Measurements from ENCODE around the gene ST6GALNAC1.
"Not testable (repeated sequence)": the region's sequence is repeated elsewhere in the genome, so short reads cannot be mapped to it uniquely, and the experiment has no call there.

Gene ST6GALNAC1

DNA sequence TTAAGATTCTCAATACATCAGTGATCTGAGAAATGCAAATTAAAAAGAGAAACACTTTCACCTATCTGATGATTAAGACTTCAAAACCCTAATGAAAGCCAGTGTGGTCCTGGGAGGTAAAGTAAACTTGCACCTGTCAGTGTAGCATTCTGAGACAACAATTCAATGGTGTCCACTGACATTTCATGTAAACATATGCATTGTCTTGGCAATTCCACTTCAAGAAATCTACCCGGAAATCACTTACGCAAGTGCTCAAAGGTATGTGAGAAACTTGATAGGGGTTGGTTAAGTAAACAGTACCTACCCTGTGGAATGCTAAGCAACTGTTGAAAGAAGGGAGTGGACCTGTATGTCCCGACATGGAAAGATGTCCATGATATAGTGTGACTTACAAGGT is 2.1 kb downstream of the ST6GALNAC1 start:
- no peak for DNase-seq

DNA sequence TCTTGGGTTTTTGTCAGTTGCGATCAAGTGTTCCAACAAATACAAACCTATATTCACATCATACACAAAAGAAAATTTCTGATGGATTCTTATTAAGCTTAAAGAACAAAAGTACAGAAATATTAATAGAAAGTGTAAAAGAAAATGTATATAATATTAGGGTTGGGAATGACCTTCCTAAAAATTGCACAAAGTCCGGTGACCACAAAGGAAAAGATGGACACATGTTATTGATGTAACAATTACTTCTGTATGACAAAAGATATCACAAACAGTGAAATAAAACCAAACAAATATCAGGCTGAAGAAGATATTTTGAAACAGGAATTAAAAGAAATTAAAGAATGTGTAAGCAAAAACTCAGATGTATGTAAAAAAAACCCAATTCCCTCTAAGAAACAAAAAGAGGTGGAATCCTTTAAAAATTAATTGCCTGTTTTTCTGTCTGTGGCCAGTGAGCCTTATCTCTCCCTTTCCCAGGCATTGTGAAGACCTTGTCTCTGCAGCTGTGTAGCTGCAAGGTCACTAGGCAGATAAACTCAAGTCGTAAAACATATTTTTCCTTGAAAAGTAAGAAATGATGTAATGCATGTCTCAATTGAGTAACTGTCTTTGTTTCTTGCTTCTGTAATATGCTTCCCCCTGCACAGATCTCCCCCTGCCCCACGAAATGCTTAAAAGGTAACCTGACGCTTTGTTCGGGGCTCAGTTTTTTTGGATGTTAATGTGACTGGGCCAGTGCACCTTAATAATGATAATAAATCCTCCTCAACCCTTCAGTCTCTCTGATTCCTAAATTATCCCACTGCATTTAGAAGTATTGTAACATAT is 2.8 kb downstream of the ST6GALNAC1 start:
- DNase-seq = no peak

DNA sequence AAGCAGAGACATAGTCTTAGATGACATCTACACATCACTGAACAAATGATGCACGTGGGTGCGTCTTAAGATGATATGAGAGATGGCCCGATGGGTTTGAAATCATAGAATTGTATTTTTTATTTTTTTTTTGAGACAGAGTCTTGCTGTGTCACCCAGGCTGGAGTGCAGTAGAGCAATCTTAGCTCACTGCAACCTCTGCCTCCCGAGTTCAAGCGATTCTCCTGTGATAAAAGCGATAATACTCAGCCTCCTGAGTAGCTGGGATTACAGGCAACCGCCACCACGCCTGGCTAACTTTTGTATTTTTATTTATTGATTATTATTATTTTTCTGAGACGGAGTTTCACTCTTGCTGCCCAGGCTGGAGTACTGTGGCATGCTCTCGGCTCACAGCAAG is 5.3 kb downstream of the ST6GALNAC1 start:
- no peak for DNase-seq

DNA sequence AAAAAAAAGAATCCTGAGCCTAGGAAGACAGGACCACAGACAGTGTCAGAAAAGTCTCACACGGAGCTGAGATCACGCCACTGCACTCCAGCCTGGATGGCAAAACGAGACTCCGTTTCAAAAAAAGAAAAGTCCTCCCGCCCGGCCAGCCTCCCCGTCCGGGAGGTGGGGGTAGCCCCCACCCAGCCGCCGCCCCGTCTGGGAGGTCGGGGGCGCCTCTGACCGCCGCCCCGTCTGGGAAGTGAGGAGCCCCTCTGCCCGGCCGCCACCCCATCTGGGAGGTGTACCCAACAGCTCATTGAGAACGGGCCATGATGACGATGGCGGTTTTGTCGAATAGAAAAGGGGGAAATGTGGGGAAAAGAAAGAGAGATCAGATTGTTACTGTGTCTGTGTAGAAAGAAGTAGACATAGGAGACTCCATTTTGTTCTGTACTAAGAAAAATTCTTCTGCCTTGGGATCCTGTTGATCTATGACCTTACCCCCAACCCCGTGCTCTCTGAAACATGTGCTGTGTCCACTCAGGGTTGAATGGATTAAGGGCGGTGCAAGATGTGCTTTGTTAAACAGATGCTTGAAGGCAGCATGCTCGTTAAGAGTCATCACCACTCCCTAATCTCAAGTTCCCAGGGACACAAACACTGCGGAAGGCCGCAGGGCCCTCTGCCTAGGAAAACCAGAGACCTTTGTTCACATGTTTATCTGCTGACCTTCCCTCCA is 6.9 kb downstream of the ST6GALNAC1 start:
- not testable (repeated sequence) for DNase-seq

DNA sequence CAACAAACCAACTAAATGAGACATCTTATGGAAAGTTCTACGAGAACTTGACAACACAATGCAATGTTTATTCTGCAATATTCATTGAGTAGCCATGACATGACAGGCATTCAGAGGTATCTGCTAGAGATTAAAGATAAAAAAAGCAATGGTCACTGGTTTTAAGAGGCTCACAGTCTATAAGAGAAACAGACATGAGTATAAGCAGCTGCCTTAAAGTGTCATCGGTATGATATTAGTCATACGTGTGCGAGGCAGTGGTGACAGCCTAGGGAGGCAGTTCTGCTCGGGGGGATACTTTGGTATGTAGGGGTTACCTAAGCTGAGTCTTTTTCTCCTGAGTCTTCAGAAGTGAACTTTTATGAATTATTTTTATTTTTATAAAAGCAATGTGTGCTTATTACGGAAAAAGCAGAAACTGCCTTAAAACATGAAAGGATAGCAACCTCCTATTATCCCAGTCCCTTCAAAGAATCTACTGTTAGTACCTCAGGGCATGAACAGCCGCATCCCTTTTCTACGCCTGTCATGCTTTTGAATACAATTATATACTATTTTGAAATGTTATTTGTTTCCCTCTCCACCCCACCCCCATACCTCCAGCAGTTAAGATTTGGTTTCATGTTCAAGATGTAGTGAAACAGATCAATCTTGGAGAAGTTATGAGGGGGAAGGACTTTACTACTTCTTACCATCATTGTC is 7.7 kb downstream of the ST6GALNAC1 start:
- no peak for DNase-seq

DNA sequence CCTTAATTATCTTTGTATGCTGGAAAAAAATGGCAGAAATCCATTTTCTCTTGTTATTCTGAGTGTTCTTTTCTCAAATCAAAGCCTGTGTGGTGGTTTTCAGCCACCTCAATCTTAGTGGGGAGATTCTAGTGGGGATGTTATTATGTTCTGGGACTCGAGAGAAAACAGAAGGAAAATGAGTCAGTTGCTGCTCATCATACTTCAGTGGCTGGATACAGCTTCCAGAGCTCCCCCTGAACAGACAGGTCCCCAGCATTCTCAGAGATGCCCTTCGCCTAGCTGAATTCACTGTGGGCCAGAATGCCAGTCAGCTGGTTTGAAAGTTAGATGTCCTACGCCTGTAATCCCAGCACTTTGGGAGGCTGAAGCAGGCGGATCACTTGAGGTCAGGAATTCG is 8.5 kb downstream of the ST6GALNAC1 start:
- DNase-seq = no peak

DNA sequence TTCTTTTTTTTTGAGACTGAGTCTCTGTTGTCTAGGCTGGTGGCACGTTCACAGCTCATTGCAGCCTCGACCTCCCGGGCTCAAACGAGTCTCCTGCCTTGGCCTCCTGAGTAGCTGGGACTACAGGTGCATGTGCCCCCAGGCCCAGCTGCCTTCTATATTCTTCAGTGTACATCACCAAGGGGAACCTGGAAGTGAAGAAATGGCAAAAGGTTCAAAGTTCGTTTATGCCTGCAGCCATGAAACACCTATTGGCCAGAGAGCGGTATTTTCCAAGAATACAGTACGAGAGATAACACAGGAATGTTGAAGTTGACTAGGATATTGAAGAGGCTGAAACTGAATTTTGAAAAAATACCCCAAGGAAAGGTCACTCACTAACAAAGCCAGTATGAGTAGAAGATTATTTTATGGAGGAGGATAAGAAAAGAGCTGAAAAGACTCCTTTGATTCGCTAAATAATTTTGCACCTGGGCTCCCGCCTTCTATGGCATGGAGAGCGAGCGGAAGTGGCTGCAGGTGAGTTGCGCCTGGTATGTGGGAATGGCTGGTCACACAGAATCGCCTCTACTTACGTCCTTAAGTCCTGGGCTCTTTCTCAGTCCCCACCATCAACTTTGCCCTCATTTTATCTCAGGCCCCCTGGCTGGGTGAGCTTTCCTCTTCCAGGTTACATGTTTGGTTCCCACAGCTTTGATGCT is 9.8 kb downstream of the ST6GALNAC1 start:
- DNase-seq = no peak

DNA sequence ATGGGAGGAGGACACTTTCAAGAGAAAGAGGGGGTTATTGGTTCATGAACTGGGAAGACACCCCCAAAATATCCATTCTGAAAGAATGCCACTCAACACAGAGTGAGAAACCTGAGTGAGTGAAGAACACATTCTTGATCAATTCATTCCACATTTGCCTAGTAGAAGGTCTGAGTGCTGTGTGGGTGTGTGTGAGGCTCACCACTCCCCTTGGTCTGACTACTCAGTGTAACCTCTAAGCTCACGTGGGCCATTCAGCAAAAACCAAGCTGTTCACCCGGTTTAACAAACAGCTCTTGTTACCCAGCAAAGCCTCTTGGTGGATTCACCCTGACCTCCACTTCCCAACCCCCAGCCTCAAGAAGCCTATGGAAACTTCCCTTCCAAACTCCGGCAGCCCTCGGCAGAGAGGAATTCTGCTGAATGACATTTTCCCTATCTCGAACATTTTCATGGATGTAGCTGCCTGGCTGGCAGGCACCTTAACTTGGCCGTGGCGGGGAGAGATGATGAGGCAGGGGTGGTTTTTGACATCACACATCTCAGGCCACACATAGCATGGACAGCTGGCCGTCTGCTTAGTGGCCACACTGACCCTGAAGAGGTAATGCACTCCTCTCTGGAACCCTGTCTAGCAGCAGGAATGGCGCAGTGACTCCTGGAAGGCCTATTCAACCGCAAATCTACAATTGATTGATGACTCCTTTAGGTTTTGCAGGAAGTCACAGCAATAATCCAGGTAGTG is 11.6 kb downstream of the ST6GALNAC1 start:
- DNase-seq = no peak

DNA sequence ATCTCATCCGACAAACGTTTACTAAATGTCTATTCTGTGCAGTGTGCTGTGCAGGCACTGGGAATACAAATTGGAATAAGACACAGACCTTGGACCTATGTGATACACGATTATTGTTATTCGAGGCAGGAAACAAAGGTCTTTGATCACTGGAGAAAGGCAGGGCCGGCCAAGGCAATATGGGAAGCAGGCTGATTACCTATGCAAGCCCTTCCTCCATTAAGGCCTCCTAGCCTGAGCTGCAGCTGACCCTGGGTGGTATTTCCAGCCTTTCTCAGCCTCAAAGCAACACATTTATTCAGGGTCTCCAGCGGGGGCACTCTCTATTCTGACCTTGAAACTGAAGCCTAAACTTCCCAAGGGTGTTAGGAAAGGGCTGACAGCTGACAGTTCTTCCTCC is 13.4 kb downstream of the ST6GALNAC1 start:
- DNase-seq = no peak

DNA sequence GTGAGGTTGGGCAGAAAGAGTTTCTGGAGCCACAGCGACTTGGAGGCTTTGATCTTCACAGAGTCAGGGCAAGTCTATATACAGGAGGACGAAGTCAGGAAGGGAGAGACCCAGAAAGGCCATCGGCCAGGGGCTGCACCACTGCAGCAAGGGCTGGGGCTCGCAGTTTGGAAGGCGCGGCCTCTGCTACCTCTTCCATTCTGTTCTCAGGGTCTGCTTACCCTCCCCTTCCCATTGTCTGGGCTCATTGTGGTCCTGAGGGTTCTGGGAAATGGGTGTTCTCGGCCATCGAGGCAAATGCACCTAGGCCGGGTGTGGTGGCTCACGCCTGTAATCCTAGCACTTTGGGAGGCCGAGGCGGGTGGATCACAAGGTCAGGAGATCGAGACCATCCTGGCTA is 16.0 kb downstream of the ST6GALNAC1 start:
- DNase-seq = no peak

DNA sequence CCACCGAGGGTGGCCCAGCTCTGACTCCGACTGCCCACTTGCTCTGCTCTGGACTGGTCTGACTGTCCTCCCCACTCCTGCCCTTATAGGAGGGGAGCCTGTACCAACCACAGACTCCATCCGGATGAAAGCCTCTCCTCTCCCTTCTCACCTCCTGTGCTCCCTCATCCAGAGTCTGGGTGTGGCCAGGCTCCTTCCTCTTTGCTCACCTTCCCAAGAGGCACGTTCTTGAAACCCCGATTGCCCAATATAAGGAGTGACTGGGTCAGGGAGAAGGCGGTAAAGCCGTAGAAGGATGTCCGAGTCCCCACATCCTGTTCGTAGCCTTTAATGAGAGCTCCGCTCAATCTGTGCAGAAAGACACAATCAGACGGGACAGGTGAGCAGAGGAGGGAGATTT is 17.1 kb downstream of the ST6GALNAC1 start:
- no peak for DNase-seq

DNA sequence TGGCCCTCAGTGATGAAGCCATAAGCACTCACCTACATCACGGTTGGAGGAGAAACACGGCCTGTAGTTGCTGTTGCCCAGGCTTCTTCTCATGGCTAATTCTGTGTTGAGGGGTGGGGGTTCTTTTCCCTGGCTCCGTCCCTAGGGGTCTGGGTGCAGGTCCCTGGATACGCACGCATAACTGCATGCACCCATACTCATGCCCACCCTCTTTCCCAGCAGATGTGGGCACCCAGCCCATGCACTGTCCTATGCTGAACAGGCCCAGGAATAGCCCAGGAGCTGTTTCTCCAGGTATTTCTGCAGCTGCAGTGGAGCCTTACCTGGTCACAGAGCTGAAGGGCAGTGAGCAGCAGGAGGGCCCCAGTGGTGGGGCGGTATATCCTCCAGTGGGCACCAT is 18.1 kb downstream of the ST6GALNAC1 start:
- DNase-seq = no peak

DNA sequence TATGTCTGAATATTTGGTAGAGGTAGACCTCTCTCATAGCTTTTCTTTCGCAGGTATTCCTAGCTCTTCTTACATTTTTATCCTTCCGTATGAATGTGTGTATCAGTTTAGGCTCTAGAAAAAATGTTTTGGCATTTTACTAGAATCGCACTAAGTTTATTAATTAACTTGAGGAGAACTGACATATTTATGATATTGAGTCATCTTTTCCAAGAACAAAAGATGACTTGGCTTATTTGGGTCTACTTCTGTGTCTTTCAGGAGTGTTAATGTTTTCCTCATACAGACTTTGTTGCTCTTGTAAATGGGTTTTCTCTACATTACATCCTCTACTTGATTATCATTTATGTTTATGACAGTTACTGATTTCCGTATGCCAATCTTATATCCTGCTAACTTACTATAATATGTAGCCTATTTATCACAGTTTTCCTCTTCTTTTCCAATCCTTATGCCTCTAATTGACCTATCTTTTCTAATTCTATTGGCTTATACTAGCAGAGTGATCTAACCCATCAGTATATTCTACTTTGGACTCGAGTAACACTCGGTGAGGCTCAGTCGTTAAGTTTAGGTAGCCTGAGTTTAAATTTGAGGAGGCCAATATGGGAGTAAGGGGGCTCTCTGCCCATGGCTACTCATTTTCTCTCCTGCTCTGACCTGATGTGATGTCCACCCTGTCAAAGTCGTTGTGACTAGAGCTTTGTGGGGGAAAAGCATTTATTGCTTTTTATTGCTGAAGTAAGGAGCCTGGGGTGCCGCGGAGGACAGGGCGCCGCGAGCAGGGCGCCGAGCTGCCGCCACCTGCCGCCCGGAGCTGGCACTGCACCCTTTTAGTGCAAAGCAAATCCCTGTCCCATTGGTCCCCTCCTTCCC is 20.0 kb downstream of the ST6GALNAC1 start:
- DNase-seq = peak; percentile 47

DNA sequence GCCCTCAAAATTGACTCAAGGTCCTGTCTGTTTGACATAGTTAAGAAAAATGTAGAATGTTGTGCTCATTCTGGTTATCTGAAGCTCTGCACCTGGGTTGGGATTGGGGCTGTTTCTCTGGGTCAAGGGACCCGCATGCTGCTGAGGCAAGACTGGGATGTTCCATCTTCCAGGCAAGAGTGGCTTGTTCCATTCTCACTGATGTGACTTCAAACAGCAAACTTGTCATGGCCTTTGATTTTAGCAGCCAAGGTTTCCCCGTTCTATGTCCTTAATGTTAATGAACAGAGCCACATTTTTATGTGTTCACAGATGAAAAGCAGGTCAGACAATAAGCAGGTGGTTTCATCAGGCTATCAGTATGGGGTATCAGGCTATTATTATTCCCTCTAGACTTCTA is 25.7 kb downstream of the ST6GALNAC1 start:
- no peak for DNase-seq

DNA sequence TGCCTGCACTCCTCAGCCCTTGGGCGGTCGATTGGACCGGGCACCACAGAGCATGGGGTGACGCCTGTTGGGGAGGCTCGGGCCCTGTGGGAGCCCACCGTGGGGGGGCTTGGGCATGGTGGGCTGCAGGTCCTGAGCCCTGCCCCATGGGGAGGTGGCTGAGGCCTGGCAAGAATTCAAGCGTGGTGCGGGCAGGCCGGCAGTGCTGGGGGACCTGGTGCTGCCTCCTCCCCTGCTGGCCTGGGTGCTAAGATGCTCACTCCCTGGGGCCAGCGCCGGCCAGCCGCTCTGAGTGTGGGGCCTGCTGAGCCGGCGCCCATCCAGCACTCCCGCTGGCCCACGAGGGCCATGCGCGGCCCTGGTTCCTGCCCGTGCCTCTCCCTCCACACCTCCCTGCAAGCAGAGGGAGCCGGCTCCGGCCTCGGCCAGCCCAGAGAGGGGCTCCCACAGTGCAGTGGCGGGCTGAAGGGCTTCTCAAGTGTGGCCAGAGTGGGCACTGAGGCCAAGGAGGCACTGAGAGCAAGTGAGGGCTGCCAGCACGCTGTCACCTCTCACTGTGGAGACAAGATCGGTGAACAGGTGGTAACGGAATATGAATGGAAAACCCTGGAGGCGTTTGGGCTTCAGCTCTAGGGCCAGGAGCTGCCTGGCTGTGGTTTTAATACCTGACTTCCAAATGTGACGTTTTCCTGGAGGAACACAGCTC is 28.5 kb downstream of the ST6GALNAC1 start:
- DNase-seq = no peak

DNA sequence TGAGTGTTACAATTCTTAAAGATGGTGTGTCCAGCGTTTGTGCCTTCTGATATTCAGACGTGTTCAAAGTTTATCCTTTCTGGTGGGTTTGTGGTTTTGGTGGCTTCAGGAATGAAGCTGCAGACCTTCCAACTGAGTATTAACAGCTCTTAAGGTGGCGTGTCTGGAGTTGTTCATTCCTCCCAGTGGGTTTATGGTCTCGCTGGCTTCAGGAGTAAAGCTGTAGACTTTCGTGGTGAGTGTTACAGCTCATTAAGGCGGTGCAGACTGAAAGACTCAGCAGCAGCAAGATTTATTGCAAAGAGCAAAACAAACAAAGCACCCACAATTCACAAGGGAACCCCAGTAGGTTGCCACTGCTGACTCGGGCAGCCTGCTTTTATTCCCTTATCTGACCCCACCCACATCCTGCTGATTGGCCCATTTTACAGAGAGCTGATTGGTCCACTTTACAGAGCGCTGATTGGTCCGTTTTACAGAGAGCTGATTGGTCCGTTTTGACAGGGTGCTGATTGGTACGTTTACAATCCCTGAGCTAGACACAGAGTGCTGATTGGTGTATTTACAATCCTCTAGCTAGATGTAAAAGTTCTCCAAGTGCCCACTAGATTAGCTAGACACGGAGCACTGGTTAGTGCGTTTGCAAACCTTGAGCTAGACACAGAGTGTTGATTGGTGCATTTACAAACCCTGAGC is 29.3 kb downstream of the ST6GALNAC1 start:
- DNase-seq = not testable (repeated sequence)

DNA sequence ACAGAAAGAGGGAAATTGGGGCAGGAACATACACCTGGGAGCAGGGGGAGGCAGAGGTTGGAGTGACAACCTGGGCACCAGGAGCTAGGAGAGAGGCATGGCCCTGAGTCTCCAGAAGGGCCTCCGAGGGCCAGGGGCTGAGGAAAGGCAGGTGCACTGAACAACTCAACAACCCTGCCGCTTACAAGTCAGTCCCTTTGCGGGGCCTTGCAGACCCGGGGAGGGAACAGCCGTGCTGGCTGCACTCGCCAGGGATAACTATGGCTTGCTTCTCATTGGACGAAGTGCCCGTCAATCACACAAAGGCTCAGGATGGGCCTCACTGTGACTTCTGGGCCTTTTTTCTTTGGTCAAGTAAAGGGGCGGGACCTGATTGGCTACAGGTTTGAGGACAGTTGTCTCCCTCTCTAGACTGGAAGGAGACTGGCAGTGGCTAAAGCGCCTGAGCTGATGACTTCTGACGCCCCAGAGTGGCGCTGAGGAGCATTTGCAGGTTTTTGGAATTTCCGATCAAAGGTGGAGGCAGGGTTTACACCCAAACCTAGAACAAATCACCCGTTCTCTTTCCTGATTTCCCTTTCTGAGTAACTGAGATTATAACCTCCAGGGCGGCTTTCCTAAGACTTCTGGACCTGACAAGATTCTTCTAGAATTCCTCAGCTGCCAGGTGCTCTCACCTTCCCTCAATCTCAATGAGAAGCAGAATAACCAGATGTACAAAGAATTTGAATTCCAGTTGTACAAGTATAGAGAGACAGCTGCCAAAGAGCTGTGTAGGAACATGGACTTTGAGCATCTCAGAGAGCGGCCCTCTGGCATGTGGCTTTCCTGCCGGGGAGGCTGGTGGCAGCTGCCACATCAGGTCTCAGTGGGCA is 30.3 kb downstream of the ST6GALNAC1 start:
- DNase-seq = no peak

DNA sequence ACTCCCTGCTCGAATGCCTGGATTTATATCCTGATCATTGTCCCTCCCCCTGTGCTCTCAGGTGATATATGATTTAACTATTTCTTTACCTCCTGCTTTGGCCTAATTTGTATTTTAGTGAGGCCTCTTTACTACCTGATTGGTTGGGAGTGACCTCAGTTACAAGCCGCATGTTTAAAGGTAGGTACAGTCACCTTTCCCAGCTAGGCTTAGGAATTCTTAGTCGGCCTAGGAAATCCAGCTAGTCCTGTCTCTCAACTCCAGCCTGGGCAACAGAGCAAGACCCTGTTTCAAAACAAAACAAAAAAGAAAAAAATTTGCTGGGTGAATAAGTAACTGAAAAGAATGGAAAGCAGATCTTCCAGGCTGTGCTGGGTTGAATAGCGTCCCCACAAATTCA is 31.1 kb downstream of the ST6GALNAC1 start:
- DNase-seq = no peak

DNA sequence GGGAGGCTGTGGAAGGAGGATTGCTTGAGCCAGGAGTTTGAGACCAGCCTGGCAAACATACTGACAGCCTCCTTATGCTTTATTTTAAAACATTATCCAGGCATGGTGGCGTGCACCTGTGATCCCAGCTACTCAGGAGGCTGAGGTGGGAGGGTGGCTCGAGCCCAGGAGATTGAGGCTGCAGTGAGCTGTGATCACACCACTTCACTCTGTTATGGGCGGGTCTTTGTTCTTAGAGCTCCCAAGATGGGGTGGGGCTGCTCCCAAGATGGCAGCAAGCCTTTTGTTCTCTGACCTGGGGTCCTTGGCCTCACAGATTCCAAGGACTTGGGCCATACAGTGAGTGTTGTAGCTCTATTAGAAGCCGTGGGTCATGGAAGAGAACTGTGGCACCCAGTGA is 31.8 kb downstream of the ST6GALNAC1 start:
- DNase-seq = no peak

Data from activated gamma-delta T cell (primary cell).